ENCODE measurements around the gene LAMA2.

- no peak for TF ChIP-seq CTCF (IDR thresholded peaks at IDR 0.05; ENCODE audit: low read depth, low read length)
- TF ChIP-seq MAX (IDR thresholded peaks at IDR 0.05; ENCODE audit: low read depth, low read length) = no peak
- no peak for TF ChIP-seq POLR2A (IDR thresholded peaks at IDR 0.05; ENCODE audit: extremely low read depth, insufficient read length)
These were observed 461.4 kb downstream of the LAMA2 start for GRCh38 chr6:129344379-129344778.

Data from NB4 (cell line).